ENCODE data around the gene SLC37A1.
"Not testable (repeated sequence)": the region's sequence is repeated elsewhere in the genome, so short reads cannot be mapped to it uniquely, and the experiment has no call there.

The SLC37A1 gene

DNA sequence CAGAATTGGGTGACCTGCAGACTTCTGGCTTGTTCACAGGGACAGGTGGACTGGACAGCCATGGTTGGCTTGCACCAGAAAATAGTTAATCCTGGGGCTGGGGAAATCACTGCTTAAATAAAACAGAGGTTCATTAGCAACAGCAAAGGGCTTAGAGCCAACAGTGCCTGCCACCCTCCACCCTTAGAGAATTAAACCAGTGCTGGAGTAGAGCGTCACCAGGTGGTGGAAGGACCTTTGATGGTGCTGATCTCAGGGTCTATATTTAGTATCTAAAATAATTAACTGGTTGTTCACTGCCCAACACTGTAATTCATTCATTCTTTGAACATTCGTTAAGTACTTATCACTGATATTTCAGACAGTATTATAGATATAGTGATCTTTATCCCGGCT is 105.1 kb downstream of the SLC37A1 start:
- no peak for DNase-seq (ENCODE audit: low read depth in 2 of 2)

DNA sequence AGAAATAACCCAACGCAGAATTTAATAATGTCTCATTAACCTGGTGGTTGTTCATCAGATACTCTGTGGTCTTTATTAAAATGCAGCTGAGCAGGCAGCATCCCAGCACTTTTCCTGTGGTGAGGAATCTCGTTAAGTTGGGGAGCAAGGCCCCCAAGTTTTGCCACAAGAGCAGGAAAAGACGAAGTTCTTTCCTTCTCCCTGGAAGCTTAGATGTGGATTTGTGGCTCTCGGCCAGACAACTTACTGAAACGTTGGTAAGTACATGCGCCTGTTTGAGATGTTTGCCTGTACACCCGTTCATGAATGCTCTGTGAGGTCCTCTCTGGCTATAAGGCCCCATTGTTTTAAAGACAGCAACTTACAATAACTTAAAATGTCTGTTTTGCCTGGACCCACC is 105.5 kb downstream of the SLC37A1 start:
- no peak for DNase-seq (ENCODE audit: low read depth in 2 of 2)

DNA sequence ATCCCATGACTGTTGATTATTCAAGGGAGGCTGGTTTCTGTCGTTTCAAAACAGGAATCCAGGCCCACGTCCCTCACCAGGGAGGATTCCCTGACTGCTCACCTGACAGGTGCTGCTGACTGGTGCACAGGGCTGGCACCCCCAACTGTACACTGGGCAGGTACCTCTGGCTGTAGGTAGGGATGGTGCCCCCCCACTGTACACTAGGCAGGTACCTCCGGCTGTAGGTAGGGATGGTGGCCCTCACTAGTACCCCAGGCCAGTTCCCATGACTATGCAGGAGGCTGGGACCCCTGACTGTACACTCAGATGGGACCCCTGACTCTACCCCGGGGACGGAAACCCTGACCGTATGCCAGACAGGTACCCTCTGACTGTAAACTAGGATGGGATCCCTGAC is 106.2 kb downstream of the SLC37A1 start:
- no peak for DNase-seq (ENCODE audit: low read depth in 2 of 2)

DNA sequence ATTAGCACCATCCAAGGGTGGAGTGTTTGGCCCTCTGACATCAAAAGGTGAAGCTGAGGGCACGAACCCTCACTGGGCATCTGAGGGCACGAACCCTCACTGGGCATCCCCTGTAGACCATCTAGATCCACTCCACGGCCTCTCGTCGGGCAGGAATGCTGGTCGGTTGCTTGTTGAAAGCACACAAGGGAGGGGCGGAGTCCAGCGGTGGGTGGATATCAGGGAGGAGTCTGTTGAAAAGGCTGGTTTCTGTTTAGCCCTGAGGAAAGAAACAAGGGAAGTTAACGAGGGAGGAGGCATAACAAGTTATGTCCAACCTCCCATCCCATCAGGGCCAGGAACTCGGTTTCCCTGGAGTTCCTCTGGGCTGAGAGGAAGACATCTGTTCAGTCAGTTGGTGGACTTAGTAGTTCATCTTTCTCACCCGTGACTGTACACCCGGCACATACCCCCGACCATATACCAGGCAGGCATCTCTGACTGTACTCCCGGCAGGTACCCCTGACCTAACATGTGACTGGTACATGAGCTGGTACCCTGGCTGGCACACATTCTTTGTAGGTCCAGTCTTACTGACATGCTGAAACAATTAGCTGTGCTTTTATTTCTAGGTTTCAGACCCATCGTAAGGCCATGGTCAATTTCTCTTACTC is 107.6 kb downstream of the SLC37A1 start:
- DNase-seq (ENCODE audit: low read depth in 2 of 2): no peak

DNA sequence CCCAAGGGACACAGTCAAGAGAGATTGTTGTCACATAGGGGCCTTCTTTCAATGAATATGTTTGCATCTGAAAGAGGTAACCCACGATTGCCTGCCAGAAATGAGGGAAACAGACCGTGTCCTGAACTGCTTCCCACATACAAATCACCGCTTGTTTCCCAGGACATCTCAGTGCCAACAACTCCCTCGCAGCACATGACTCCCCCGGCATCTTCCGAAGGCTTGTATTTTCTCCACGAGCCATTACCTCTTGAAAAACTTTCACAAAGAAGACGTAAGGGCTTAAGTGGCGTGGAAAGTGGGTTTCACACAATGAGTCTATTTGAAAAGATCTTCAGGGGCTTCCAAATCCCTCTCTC is 108.1 kb downstream of the SLC37A1 start:
- no peak for DNase-seq (ENCODE audit: low read depth in 2 of 2)

DNA sequence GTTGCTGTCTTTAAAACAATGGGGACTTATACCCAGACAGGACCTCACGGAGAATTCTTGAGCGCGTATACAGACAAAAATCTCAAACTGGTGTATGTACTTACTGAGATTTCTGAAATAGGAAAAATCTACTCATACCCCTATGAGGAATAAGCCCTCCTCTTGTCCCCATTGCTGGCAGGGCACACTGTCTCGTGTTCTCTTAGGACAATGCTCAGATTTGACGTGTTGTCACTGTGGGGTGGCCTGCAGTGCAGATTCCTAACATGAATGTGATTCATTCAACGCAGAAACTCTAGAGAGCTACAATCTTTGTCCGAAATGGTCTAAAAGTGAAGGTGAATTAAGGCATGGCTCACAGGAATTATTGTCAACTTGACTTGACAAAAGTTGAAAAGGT is 108.6 kb downstream of the SLC37A1 start:
- DNase-seq (ENCODE audit: low read depth in 2 of 2): no peak

DNA sequence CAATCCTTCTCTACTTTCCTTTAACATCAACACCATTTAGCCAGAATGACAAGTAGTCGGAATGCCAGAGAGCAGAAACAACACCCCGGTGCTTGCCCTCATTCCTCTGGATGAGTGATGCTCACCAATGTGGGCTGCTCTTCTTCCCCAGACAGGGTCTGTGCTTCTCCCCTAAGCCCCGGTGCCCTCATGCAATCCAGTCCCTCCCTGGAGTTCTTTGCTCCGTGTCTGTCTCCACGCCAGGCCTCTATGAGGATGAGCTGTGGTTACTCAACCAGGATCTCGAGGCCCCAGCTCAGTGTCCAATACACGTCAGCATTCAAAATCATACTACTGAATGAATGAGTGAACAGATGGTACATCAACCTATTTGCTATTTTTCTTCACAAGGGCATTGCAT is 110.0 kb downstream of the SLC37A1 start:
- DNase-seq (ENCODE audit: low read depth in 2 of 2): no peak

DNA sequence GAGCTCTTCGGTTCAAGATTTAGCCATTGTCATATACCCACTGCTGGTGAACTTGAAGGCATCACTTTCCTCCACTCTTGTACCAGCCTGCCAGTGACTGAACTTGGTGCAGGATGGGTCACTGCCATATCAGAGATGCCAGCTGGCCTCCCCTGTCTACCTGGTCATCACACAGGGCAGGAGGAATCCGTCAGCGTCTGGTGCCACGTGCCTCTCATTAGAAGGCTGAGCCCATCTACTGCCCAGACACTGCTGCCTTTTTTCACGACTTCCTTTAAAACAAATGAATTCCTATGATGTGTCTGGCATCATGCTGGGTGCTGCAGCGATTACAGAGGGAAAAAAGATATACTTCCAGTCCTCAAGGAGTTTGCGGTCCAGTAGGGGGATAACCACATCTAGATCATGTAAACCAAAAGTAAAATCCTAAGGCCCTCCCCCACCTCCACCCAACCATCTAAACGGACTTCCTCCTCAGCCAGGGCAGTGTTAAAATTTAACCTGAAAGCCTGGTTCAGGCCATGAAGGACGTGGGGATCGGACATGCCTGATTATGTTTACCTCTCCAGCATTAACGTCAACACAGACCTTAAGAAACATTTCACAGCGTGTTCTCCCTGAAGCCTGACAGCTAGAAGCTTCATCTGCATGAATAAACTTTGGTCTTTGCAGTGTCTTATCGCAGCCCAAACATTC is 110.6 kb downstream of the SLC37A1 start:
- no peak for DNase-seq (ENCODE audit: low read depth in 2 of 2)

DNA sequence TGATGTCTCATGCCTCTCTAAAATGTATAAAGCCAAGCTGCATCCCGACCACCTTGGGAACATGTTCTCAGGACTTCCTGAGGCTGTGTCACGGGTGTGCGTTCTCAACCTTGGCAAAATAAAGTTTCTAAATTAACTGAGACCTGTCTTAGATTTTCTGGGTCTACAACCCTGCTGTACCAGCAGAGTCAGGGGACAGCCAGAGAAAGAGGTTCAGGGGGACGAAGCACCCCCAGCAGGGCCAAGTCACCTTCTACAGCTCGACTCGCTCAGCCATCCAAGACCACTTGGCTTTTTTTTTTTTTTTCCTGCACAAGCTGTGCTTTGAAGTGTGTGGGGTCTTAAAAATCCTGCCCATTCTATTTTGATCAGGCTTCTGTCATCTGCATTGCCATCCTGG is 111.3 kb downstream of the SLC37A1 start:
- no peak for DNase-seq (ENCODE audit: low read depth in 2 of 2)

DNA sequence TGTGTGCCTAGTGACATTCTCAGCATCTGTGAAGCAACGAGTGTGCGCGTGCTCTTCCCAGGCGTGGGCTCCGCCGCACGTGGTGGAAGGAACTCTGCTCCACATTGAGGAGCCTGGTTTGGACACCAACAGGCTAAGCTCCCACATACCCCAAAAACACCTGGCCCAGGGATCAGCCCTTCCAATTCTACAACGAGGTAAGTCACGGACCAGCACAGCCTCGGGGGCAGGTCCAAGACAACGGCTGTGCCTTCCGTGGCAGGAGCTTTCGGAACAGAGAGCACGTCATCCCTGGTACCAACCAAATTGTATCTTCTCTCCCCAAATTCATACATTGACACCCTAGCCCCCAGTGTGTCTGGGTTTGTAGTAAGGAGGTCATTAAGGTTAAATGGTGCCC is 112.5 kb downstream of the SLC37A1 start:
- DNase-seq (ENCODE audit: low read depth in 2 of 2): no peak

DNA sequence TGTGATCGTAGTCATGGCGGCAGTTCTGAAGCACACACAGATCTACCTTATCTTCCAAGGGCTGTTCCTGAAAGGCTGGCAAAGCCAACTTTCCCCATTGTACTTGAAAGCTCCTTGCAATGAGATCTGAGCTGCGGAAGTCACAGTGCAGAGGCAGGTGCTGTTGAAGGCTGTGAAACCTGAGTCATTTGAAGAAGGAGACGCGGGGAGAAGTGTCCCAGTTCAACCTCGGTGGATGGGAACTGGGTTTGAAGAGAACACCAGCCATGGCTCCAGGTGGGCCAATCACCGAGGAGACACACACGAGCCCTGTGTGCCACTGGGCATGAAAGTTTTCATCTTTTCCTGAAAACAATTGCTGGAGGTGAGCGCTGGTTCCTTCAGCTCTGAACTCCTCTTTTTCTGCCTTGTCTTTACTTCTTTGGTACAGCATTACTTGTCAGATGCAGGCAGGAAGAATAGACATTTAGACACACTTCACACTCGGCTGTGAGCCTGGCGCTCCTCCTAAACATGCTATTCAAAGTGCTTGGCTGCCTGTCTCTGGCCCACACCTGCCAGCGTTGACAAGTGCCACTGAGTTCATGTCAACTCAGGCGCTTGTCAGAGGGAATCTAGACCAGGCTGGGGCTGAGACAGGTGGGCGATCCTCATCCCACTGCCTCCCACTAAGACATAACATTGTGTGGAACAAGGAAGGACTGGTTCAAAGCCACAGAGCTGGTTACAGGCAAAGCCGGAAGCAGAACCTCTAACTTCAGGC is 114.1 kb downstream of the SLC37A1 start:
- no peak for DNase-seq (ENCODE audit: low read depth in 2 of 2)

DNA sequence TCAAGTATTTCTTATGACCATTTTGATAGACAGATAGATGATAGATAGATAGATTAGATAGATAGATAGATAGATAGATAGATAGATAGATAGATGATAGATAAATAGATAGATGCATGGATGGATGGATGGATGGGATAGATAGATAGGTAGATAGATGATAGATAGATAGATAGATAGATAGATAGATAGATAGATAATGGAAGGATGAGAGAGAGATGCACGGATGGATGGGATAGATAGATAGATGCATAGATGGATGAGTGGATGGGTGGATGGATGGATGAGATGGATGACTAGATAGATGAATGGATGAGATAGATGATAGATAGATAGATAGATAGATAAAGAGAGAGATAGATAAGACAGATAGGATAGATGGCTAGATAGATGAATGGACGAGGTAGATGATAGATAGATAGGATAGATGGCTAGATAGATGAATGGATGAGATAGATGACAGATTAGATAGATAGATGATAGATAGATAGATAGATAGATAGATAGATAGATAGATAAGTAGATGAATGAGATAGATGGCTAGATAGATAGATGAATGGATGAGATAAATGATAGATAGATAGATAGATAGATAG is 114.9 kb downstream of the SLC37A1 start:
- not testable (repeated sequence) for DNase-seq (ENCODE audit: low read depth in 2 of 2)

DNA sequence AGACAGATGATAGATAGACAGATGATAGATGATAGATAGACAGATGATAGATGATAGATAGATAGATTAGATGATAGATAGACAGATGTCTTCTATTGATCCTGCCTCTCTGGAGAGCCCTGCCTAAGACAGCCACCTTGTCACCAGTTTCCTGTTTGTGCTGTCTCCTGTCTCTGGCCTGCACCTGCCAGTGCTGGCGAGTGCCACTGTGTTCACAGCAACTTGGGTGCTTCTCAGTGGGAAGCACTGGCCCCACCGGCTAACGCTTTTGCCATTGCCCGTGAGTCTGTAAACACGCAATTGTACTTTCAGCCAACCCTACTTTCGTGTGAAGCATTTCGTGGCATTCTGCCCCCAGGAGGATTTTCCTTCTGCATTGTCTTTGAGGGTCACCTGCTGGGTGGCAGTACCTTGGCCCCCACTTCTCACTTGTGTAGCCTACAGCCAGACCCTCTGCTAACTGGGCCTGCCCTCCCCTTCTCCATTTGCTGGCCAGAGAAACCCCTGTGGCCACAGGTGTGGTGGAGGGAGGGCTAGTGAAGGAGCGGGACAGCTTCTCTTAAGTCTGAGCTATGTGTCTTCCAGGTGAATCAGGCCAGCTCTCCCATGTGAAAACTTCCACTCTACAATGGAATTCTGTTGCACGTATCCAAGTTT is 116.4 kb downstream of the SLC37A1 start:
- no peak for DNase-seq (ENCODE audit: low read depth in 2 of 2)

DNA sequence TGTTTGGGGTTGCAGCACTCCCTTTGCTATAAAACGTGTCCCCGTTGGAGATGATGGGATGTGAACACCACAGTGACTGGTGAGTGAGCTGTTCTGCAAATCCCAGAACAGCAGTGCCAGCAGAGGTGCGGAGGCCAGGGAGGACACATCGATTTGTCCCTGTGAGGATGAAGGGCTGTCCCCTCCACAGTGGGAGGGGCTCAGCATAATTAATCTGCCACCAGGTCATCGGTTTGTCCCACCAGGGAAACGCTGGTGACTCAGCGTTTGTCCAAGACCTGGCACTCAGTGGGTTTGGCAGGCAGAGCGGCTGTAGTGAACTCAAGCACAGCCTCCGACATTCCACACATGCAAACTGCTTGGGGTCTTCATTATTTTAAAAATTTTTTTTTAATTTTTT is 117.0 kb downstream of the SLC37A1 start:
- no peak for DNase-seq (ENCODE audit: low read depth in 2 of 2)

Data from stimulated activated CD8-positive, alpha-beta memory T cell treated with anti-CD3 and anti-CD28 coated beads, Interleukin-7, amount 100 ng/mL, for 1 hour (primary cell).